ENCODE results near the gene ANO8. TPM values are rescaled to one million over a fixed set of nuclear protein-coding genes. Genes with fewer than 3 reads are reported as not detected.
A peak's percentile ranks its signal among the peaks of the same experiment; 100 is the strongest.

ANO8 gene
- total and polyA plus RNA-seq, 2 of the 8 experiments (the other 6 are each of a cell fraction or from before 2014, with no cell fraction given): 9.5 to 20.7 TPM

- H3K4me1 ChIP-seq (replicated peaks in 1 of 4; ENCODE audit: control insufficient read depth in 3 of 4, insufficient read depth in 4 of 4, low read length in 3 of 4): peaks cover 0 to 22% (median 15%) of the 10 kb centered on the region in 4 experiments; a peak in 6 of 7 replicates
- no peaks in the 10 kb centered on the region for H3K79me2 ChIP-seq (ENCODE audit: control insufficient read depth in 1 of 2, insufficient read depth in 2 of 2, low read length in 2 of 2)
- H4K8ac ChIP-seq (ENCODE audit: extremely low read depth, insufficient read depth, low read length): peak overlapping the region; percentile 91
- peak overlapping the region in 1 of 4 experiments; percentile 3; a peak in 1 of 7 replicates for H3K9ac ChIP-seq (replicated peaks in 1 of 4; ENCODE audit: extremely low read depth in 1 of 4, low read depth in 3 of 4, low read length in 3 of 4)
- peaks cover 3 to 10% of the 10 kb centered on the region in 2 experiments for H4K20me1 ChIP-seq (replicated peaks in 1 of 2; ENCODE audit: control insufficient read depth in 1 of 2, insufficient read depth in 2 of 2, low read length in 2 of 2)
- no peak overlapping the region for H3K23ac ChIP-seq (ENCODE audit: insufficient read length)
- peak overlapping the region; percentile 0; the same call in 1 of the 2 replicates for H2BK12ac ChIP-seq (ENCODE audit: low read depth, low read length)
- H3K14ac ChIP-seq (ENCODE audit: insufficient read length): no peak overlapping the region
- peak overlapping the region; percentile 1; the same call in 1 of the 2 replicates for H3K18ac ChIP-seq (ENCODE audit: extremely low read depth, low read length)
- H3K9me3 ChIP-seq (ENCODE audit: insufficient read depth in 2 of 2, low read depth in 1 of 2, low read length in 1 of 2): no peaks in the 10 kb centered on the region
- ChIA-PET CTCF (ENCODE audit: partially characterized antibody) (interaction anchor here (0.9 to 3.3 kb wide), 18 partner anchors 8 to 121 kb away, joined by 3 to 13 read pairs (median 5); partner anchors contain the start of genes ANO8, CCDC194, DDA1 and MRPL34), POLR2A (ENCODE audit: partially characterized antibody) (interaction anchor here (0.6 to 17.1 kb wide), 13 partner anchors 11 to 133 kb away, joined by 3 to 329 read pairs (median 4); partner anchors contain the start of genes ABHD8, ANO8, DDA1 and GTPBP3)
- peak overlapping the region; percentile 69 for H3K4ac ChIP-seq (replicated peaks; ENCODE audit: insufficient read length, low read depth, low read length)
- no peak overlapping the region for H2BK15ac ChIP-seq (ENCODE audit: low read length)
- DNase-seq (ENCODE audit: low read depth in 1 of 2, low spot score in 2 of 2): no peak
- no peak overlapping the region for H3K56ac ChIP-seq (replicated peaks; ENCODE audit: insufficient read length, low read depth, low read length)
- no peak overlapping the region for H2AK5ac ChIP-seq (ENCODE audit: low read depth, low read length)
- H2BK5ac ChIP-seq (ENCODE audit: low read depth, low read length): peak overlapping the region; percentile 55; the same call in 1 of the 2 replicates
- 72% methylated on average over 27 of the region's 27 CpGs; no CpG with 5 or more reads in 1 of the 2 experiments for WGBS, 2 experiments (ENCODE audit: extremely low coverage in 1 of 2, insufficient coverage in 1 of 2, insufficient read length in 1 of 2, insufficient replicate concordance in 2 of 2, low coverage in 1 of 2, low lambda C conversion rate in 2 of 2, missing lambda C conversion rate in 1 of 2)
- peak overlapping the region; percentile 35 to 95 (median 60); a peak in 7 of 8 replicates for H3K4me3 ChIP-seq (ENCODE audit: extremely low read depth in 1 of 4, insufficient read depth in 2 of 4, low read depth in 3 of 4, low read length in 4 of 4)
- H3K36me3 ChIP-seq (ENCODE audit: control insufficient read depth in 2 of 4, insufficient read depth in 4 of 4, low read length in 3 of 4): peaks cover 0 to 13% (median 6%) of the 10 kb centered on the region in 4 experiments; a peak in 4 of 8 replicates
- H2AFZ ChIP-seq (ENCODE audit: low read length): no peak overlapping the region
- H3K4me2 ChIP-seq (ENCODE audit: insufficient read depth in 1 of 2, low read depth in 2 of 2, low read length in 2 of 2): peak overlapping the region; percentile 72 to 83
- peaks cover 6% of the 10 kb centered on the region; the same call in 1 of the 2 replicates for H3K23me2 ChIP-seq (ENCODE audit: low read depth, low read length)
- H4K5ac ChIP-seq (ENCODE audit: insufficient read length, low read depth, low read length): peak overlapping the region; percentile 74
- H4K91ac ChIP-seq (replicated peaks; ENCODE audit: insufficient read length, low read length): peak overlapping the region; percentile 54
- no peak overlapping the region for H2BK120ac ChIP-seq (replicated peaks; ENCODE audit: low read depth, low read length)
- H3K27ac ChIP-seq (ENCODE audit: low read depth, low read length): peak overlapping the region; percentile 66
- no peaks in the 10 kb centered on the region; a peak in 1 of 7 replicates for H3K27me3 ChIP-seq (replicated peaks in 1 of 4; ENCODE audit: control insufficient read depth in 3 of 4, extremely low read depth in 1 of 4, insufficient read depth in 3 of 4, low read length in 3 of 4)
- no peak overlapping the region for H2BK20ac ChIP-seq (ENCODE audit: low read length)
- FAIRE-seq: no peak
- 0 out of 2 replicates have a peak, but pooled peaks cover 2% of the 10 kb centered on the region for H3K79me1 ChIP-seq (ENCODE audit: low read depth, low read length)
- TF ChIP-seq KDM1A (IDR thresholded peaks at IDR 0.05; ENCODE audit: borderline replicate concordance, low read length): no peak
- no peak for TF ChIP-seq CTCF (IDR thresholded peaks at IDR 0.05; ENCODE audit: control extremely low read depth in 1 of 3, insufficient read depth in 1 of 3, low read depth in 1 of 3, low read length in 3 of 3)
- no peak for TF ChIP-seq CEBPB (IDR thresholded peaks at IDR 0.05; ENCODE audit: low read depth, low read length)
- TF ChIP-seq RNF2 (IDR thresholded peaks at IDR 0.05; ENCODE audit: borderline replicate concordance, low read depth, low read length, missing control alignments, poor library complexity, severe bottlenecking): no peak
- no peak for TF ChIP-seq EZH2 (IDR thresholded peaks at IDR 0.05; ENCODE audit: low read depth, low read length, severe bottlenecking)
- TF ChIP-seq TAF7 (optimal IDR thresholded peaks at IDR 0.05; ENCODE audit: borderline replicate concordance, low read depth, low read length): no peak
- TF ChIP-seq TAF1 (IDR thresholded peaks at IDR 0.05; ENCODE audit: low read depth, low read length): no peak
- no peak for TF ChIP-seq SIN3A (conservative IDR thresholded peaks at IDR 0.05 in 1 of 2, IDR thresholded peaks at IDR 0.05 in 1 of 2; ENCODE audit: low read depth in 1 of 2, low read length in 2 of 2)
These were observed 7.5 kb downstream of the ANO8 start for GRCh38 chr19:17327068-17327653.

Measured in H1 (cell line).